ENCODE measurements around the gene SLAMF9.

DNA sequence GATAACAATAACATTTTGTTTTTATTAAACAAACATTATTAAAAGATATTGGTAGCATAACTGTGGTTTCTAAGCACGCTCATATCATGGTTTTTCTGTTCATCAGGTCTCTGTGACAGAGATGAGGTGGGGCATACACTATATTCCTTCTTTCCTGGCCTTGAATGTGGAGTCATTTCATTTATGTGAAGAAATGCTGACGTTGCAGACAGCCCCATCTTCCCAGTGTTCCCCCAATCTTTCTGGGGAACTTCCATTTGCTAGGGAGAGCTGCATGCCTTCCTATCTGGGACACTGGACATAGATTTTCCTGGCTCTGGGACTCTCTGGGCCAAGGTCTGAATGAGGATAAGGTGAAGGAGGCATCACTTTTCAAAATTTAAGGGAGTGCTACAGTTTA lies 47.4 kb upstream of the SLAMF9 start:
- TF ChIP-seq, protein P1, sequence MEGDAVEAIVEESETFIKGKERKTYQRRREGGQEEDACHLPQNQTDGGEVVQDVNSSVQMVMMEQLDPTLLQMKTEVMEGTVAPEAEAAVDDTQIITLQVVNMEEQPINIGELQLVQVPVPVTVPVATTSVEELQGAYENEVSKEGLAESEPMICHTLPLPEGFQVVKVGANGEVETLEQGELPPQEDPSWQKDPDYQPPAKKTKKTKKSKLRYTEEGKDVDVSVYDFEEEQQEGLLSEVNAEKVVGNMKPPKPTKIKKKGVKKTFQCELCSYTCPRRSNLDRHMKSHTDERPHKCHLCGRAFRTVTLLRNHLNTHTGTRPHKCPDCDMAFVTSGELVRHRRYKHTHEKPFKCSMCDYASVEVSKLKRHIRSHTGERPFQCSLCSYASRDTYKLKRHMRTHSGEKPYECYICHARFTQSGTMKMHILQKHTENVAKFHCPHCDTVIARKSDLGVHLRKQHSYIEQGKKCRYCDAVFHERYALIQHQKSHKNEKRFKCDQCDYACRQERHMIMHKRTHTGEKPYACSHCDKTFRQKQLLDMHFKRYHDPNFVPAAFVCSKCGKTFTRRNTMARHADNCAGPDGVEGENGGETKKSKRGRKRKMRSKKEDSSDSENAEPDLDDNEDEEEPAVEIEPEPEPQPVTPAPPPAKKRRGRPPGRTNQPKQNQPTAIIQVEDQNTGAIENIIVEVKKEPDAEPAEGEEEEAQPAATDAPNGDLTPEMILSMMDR (IDR thresholded peaks at IDR 0.05) = no peak
- no peak for TF ChIP-seq POLR2A (IDR thresholded peaks at IDR 0.05)
